GM18909 (cell line): ENCODE measurements around the gene PDGFC.

Experiments used
- ATAC-seq: cut with Tn5 transposase; IDR thresholded peaks from one replicate; pipeline ENCODE4 v1.9.1; 2021; ENCODE audit warnings: mild to moderate bottlenecking; ENCODE audit not compliant: unreplicated experiment, poor library complexity

Gene PDGFC

GRCh38 chr4:156795727-156796126 lies 175.9 kb downstream of the PDGFC start:
- no peak for ATAC-seq

DNA sequence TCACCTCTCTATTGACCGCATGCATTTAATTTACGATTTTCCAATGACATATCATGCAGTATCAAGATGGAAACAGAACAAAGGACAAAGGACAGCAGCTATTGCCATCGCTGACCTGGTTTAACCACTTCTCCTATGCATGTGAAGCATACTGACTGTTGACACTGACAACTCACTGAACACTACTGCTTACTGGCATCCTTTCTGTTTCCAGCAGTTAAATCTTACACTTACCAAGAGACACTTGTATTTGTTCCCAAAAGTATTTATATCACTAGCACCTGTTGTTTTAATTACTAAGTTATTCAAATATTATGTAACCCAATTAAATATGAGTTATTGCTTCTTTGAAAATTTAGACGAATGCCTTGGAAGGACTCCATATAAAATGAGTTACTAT lies 176.7 kb downstream of the PDGFC start:
- ATAC-seq = no peak

DNA sequence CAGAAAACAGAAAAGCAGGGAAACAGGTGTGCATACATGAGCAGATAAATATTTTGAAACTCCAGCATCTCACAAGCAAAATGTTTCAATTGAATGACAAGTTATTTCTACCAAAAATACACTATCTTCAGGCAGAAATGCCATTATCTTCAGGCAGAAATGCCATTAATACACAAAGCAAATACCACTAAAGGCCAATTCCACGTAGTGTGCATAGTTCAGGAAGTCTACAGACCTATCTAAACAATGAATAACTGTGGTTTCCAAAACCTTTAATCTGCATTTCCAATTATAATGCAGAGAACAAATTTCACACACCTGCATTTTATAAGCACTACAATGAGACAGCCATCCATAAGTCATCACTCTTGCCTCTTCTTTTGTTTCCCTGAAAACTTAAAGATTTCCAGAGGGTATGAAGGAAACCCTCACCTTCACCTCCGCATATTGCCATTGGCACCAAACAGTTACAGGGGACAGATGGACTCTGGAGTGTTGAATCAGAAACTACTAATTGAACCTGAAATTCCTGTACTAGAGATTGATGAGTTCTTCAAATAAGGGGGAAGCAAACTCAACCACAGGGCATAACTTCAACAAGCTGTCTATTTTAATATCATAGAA lies 179.0 kb downstream of the PDGFC start:
- ATAC-seq = no peak

- no peak for ATAC-seq
These were observed 180.7 kb downstream of the PDGFC start for GRCh38 chr4:156790866-156791265.

DNA sequence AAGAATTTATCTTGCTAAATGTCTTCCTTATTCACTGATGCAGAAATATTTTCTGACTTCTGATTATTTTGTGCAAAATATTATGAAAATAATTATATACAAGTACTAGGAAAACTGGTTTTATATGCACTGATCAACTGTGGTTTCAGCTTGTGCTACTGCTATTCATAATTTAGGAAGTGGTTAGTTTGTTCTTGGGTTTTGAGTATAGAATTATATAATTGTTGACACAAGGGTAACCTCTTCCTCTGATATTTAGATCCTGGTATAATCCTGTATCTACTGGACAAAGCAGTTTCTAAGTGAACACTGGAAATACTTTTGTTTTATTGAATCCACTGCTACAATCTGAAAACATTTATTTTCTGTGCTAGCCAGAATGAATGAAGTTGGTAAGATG lies 182.8 kb downstream of the PDGFC start:
- ATAC-seq = no peak

DNA sequence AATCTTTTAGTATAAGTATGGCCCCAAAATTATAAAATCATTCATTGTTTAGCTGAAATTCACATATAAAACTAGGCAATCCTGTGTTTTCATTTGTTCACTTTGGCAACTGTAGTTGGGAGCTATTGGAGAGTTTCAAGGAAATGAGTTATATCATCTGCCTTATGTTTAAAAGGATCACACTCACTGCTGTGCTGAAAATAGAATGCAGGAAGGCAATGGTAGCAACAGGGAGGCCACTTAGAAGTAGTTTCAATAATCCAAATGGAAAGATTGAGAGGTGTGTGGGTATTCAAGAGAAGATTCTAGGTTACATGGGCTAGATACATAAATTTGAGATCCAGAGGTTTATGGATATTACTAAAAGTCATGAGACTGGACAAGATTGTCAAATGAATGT lies 184.9 kb downstream of the PDGFC start:
- ATAC-seq = no peak

GRCh38 chr4:156784970-156785369 lies 186.6 kb downstream of the PDGFC start:
- ATAC-seq = no peak

DNA sequence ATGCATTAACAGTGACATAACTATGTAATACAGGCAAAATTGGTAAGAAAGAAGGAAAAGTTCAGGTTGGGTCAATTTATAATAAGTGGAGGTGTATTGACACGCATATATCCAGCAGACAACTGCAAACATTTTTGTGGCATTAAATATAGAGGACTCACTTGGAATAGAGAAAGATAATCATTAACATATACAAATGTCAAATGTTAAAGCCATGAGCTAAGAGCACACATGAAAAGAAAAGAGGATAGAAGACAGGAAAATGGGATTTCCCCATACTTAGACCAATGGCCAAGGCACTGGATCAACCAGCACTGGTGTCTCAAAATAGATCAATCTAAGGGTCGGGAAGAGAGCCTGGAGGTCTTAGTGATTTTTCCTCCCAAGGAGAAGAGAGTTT lies 187.6 kb downstream of the PDGFC start:
- no peak for ATAC-seq

DNA sequence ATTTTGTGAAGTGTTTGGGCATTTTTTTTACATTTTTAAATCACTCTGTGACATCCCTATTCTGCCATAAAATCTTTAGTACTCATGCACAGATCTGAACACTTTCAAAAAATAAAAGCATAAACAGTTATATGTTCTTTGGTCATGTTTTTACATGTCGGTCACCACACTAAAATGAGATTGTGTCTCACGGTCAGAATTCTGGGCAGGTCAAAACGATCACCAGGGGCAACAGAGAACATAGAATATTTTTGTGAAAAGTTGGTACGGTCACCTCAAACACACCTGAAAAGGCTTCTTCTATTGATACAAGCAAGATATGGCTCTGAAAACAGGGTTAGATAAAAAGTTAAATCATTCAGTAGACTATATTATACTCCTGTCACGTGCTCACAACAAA lies 189.1 kb downstream of the PDGFC start:
- no peak for ATAC-seq

- no peak for ATAC-seq
These were observed 189.7 kb downstream of the PDGFC start for GRCh38 chr4:156781852-156782251.

GRCh38 chr4:156779774-156780173 lies 191.8 kb downstream of the PDGFC start:
- no peak for ATAC-seq

DNA sequence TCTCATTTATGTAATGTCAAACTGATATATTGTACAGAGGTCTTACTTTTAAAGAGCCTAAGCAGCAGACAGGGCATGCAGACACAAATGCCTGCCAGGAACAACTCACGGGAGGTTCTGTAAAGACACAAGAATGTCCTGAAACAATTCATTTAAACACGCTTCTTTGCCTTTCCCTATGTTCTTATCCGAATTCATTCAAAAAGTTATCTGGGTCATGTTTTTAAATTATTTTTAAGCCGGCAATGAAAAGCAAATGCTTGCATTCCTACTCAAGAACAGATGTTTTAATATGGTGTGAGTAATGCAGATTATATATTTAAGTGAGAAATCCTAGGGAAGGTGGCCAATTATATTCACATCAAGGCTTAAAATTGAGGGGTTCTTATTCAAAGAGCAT lies 192.6 kb downstream of the PDGFC start:
- no peak for ATAC-seq

GRCh38 chr4:156778606-156779005 lies 193.0 kb downstream of the PDGFC start:
- no peak for ATAC-seq

- no peak for ATAC-seq
These were observed 193.5 kb downstream of the PDGFC start for GRCh38 chr4:156778093-156778492.

DNA sequence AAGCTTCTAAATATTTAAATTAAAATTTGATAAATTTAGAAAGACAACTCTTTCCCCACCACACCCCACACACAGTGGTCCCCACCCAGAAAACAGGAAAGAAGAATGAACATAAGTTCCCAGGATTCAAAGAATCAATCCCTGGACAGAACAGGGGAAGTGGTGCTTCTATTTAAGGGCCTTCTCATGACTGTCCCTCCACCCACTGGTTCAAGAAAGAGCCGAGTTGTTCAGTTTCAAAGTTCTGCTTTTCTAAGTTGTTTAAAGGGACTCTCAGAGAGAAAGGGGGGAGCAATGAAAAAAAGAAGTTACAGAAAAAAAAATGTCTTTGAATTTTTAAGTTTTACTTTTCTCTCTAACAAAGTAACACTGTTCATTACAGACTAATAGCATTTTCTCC lies 195.8 kb downstream of the PDGFC start:
- no peak for ATAC-seq

DNA sequence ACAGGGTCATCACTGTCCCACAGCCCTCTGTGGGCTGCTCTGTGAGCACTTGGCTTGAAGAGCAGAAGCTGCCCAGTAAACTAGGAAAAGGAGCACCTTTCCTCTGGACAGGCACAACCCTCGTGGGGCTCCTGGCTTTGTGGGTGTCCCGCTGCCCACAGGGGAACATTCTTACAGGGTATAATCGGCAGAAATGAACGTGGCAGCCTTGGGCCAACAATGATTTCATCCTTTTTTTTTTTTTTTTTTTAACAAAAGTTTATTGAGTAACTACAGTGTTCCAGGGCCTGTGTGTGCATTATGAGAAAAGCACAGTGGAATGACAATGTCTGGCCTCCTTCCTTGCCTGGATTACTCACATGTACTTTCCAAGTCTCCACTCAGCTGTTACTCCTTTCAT lies 197.2 kb downstream of the PDGFC start:
- ATAC-seq = no peak

GRCh38 chr4:156773648-156774357 lies 197.8 kb downstream of the PDGFC start:
- ATAC-seq = no peak

GRCh38 chr4:156771171-156771837 lies 200.3 kb downstream of the PDGFC start:
- no peak for ATAC-seq

DNA sequence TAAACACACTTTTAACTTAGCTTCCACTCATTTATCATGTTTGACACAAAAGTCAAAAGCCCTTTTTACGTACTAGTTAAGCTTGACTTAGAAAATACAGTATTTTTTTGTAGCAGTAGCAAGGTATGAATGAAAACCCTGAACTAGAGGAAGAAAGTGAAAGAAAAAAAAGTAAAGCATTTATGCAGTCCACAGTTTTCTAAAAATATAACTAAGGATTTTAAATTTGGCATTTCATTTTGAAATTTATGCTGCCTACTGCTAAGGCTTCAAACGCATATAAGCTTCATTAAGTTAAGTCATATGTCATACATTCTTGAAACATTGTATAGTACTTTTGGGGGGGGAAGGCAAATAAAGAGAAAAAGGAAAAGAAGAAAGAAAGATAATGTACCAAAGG lies 201.5 kb downstream of the PDGFC start:
- ATAC-seq = no peak

GRCh38 chr4:156767911-156768415 lies 203.6 kb downstream of the PDGFC start:
- no peak for ATAC-seq

DNA sequence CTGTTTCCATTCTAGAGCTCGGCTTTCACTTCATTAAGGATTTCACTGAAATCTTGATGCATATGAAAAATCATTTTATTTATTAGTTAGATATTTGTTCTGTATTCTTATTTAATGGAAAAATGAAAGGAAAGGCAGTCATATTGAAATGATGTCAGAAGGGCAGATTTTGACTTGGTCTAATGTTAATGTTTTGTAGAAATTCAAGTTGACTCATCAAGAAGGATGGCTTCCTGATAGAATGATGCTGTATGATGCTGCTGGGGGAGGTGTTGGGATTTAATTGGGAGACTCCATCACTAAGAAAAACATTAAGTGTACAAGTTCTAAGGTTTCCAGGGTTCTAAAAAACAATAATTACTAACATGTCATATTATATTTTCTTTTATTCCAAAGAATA lies 204.8 kb downstream of the PDGFC start:
- no peak for ATAC-seq

DNA sequence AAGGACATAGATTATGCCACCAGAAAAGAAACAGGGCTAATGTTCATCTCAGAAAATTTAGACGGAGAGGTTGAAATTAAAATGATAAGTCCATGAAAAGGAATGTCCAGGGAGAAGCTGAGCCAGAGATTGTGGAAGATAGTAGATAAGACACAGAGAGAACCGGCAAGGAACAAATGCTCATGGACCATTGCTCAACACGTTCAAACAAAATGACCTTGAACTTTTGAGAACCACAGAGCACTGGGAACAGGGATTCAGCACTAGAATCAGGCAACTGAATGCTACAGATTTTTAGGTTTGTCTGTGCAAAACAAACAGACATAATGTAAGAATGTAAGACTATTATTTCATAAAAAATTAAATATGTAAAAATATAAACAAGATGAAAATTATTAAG lies 206.3 kb downstream of the PDGFC start:
- ATAC-seq = no peak
